Stomach (tissue), 4 donors: ENCODE data around the gene RIN3.

Experiments
- EP300 ChIP-seq: sonication (generic); formaldehyde crosslinking; IDR thresholded peaks from one replicate; pipeline ENCODE4 v1.6.1; 2017; ENCODE audit warnings: antibody characterized with exemption
- POLR2A ChIP-seq, 4 donors: fragments of 450-650 bp; IDR thresholded peaks; one replicate each; pipeline ENCODE4 v1.6.1; 2016; ENCODE audit warnings: antibody characterized with exemption in 4 of 4, control low read depth in 2 of 4, mild to moderate bottlenecking in 1 of 4, moderate library complexity in 1 of 4
- TF ChIP-seq, protein P1 (sequence below), 7 experiments: fragments of 450-650 bp in 4 of 7; fragments of 200-600 bp in 3 of 7; sonication (generic) in 3 of 7; IDR thresholded peaks; one replicate each; pipeline ENCODE4 v1.5.1; 2016 to 2019; ENCODE audit warnings: antibody characterized with exemption in 7 of 7, control low read depth in 2 of 7, mild to moderate bottlenecking in 1 of 7

DNA sequence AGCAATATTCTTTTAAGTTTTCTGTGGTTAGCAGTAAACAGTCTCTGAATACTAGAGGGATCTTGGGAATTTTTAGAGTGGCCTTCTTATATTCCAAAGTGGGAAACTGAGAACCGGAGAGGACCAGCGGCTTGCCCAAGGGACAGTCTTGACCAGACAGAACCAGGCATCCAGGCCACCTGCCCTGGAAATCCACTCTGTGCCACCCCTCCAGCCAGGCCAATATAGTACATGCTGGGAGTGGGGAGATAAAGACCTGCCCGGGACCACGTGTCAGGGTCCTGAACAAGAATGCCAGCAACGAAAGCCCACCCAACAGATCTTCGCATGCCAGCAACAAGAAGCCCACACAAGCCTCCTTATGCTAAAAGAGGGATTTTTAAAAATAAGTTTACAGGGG, 49.4 kb upstream of the RIN3 start:
- TF ChIP-seq POLR2A (IDR thresholded peaks at IDR 0.05) (no peak), EP300 (no peak)
- TF ChIP-seq, protein P1, sequence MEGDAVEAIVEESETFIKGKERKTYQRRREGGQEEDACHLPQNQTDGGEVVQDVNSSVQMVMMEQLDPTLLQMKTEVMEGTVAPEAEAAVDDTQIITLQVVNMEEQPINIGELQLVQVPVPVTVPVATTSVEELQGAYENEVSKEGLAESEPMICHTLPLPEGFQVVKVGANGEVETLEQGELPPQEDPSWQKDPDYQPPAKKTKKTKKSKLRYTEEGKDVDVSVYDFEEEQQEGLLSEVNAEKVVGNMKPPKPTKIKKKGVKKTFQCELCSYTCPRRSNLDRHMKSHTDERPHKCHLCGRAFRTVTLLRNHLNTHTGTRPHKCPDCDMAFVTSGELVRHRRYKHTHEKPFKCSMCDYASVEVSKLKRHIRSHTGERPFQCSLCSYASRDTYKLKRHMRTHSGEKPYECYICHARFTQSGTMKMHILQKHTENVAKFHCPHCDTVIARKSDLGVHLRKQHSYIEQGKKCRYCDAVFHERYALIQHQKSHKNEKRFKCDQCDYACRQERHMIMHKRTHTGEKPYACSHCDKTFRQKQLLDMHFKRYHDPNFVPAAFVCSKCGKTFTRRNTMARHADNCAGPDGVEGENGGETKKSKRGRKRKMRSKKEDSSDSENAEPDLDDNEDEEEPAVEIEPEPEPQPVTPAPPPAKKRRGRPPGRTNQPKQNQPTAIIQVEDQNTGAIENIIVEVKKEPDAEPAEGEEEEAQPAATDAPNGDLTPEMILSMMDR (IDR thresholded peaks at IDR 0.05): no peak
